Lower leg skin (tissue), 3 donors: ENCODE measurements around the gene LRRC37A.
"Not testable (repeated sequence)": the region's sequence is repeated elsewhere in the genome, so short reads cannot be mapped to it uniquely, and the experiment has no call there.

Experiments used
- POLR2A ChIP-seq, 2 donors: fragments of 450-650 bp; IDR thresholded peaks; one replicate each; pipeline ENCODE4 v1.6.1; 2016 to 2017; ENCODE audit warnings: antibody characterized with exemption in 2 of 2, mild to moderate bottlenecking in 1 of 2, moderate library complexity in 1 of 2
- TF ChIP-seq, protein P1 (sequence below), 3 donors: fragments of 450-650 bp; IDR thresholded peaks; one replicate each; pipeline ENCODE4 v1.5.1; 2016; ENCODE audit warnings: antibody characterized with exemption in 3 of 3, mild to moderate bottlenecking in 3 of 3, moderate library complexity in 2 of 3

GRCh38 chr17:46385491-46385890 is 90.6 kb downstream of the LRRC37A start:
- TF ChIP-seq, protein P1, sequence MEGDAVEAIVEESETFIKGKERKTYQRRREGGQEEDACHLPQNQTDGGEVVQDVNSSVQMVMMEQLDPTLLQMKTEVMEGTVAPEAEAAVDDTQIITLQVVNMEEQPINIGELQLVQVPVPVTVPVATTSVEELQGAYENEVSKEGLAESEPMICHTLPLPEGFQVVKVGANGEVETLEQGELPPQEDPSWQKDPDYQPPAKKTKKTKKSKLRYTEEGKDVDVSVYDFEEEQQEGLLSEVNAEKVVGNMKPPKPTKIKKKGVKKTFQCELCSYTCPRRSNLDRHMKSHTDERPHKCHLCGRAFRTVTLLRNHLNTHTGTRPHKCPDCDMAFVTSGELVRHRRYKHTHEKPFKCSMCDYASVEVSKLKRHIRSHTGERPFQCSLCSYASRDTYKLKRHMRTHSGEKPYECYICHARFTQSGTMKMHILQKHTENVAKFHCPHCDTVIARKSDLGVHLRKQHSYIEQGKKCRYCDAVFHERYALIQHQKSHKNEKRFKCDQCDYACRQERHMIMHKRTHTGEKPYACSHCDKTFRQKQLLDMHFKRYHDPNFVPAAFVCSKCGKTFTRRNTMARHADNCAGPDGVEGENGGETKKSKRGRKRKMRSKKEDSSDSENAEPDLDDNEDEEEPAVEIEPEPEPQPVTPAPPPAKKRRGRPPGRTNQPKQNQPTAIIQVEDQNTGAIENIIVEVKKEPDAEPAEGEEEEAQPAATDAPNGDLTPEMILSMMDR (IDR thresholded peaks at IDR 0.05) = not testable (repeated sequence)
- not testable (repeated sequence) for TF ChIP-seq POLR2A (IDR thresholded peaks at IDR 0.05)
